GM12801 (cell line): Measurements from ENCODE around the gene ADRM1.

Experiments
- TF ChIP-seq, protein P1 (sequence below): IDR thresholded peaks from one replicate; pipeline ENCODE4 v1.5.1; 2011; ENCODE audit warnings: control low read depth; ENCODE audit not compliant: insufficient read length; ENCODE audit errors: extremely low read depth

The ADRM1 gene

GRCh38 chr20:62305149-62305764, 2.5 kb downstream of the ADRM1 start:
- TF ChIP-seq, protein P1, sequence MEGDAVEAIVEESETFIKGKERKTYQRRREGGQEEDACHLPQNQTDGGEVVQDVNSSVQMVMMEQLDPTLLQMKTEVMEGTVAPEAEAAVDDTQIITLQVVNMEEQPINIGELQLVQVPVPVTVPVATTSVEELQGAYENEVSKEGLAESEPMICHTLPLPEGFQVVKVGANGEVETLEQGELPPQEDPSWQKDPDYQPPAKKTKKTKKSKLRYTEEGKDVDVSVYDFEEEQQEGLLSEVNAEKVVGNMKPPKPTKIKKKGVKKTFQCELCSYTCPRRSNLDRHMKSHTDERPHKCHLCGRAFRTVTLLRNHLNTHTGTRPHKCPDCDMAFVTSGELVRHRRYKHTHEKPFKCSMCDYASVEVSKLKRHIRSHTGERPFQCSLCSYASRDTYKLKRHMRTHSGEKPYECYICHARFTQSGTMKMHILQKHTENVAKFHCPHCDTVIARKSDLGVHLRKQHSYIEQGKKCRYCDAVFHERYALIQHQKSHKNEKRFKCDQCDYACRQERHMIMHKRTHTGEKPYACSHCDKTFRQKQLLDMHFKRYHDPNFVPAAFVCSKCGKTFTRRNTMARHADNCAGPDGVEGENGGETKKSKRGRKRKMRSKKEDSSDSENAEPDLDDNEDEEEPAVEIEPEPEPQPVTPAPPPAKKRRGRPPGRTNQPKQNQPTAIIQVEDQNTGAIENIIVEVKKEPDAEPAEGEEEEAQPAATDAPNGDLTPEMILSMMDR = no peak

- TF ChIP-seq, protein P1 = no peak
Observed at GRCh38 chr20:62305765-62306413, 3.1 kb downstream of the ADRM1 start.

- TF ChIP-seq, protein P1 = no peak
Observed at GRCh38 chr20:62306414-62307187, 3.8 kb downstream of the ADRM1 start.

- TF ChIP-seq, protein P1 = no peak
Observed at GRCh38 chr20:62307226-62308101, 4.7 kb downstream of the ADRM1 start.

DNA sequence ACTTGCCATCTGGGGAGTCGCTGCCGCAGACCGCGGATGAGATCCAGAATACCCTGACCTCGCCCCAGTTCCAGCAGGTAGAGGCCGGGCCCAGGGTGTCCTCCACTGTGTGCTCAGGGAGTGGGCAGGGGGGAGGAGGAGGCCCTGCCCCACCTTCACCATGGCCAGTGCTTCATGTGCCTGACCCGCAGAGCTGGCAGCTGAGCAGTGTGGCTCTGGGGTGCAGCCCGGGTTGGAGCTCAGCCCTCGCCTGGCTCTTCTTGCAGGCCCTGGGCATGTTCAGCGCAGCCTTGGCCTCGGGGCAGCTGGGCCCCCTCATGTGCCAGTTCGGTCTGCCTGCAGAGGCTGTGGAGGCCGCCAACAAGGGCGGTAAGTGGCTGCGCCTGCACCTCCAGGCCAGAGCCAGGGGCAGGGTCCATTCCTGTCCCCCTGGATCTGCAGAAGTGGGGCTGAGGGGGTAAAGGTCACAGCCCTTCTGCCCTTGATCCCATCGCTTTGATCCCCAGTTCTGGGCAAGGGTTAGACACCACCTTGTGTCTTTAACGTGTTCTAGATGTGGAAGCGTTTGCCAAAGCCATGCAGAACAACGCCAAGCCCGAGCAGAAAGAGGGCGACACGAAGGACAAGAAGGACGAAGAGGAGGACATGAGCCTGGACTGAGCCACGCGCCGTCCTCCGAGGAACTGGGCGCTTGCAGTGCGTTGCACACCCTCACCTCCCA, 5.5 kb downstream of the ADRM1 start:
- TF ChIP-seq, protein P1 = no peak

DNA sequence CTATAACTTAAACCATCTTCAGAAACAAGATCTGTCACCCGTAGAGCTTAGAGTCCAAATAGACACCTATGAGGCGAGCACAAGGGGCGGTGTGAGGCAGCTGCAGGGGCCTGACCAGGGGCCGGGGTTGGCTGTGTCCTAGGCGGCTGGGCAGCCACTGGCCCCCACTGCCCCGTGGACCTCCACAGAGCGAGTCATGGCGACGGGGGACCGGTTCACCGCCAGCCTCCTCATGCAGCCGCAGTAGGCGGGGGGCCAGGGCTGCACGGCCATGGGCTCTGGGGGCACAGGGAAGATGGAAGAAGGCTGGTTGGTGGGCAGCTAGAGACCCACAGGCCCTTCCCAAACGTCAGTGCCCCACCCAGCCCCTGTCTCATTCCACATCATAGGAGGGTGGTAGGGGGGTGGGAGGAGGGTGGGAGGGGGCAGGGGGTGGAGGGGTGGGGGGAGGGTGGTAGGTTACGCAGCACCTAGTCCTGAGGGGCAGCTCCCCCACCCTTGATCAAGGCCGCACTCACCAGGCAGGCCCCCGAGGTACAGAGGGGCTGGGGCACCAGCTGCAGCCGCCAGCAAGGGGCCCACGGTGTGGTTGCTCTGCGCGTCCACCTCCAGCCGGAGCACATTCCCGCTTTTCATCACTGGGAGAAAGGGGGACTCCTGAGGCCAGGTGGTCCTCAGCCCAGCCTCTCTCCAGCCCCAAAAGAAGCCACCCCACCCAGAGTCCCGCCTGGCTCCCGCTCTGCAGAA, 6.6 kb downstream of the ADRM1 start:
- TF ChIP-seq, protein P1 = no peak
